ENCODE data around the gene CXCR1. TPM values are rescaled to one million over a fixed set of nuclear protein-coding genes. Genes with fewer than 3 reads are reported as not detected.

CXCR1 gene
- total RNA-seq = not detected in 2 replicates

GRCh38 chr2:218166791-218167190 lies at the start of gene CXCR1:
TSS of gene CXCR1 (minus strand) at chr2:218166962. CDS start at chr2:218165211, 1,751 bp downstream.

GRCh38 chr2:218125626-218126080 lies 41.1 kb downstream of the CXCR1 start, which contains the start of gene CXCR2:
TSS of gene CXCR2 (plus strand) at chr2:218126028. CDS start at chr2:218134802, 8,774 bp downstream.

Other genes with a start within 250 kb of the CXCR1 start
- 64.6 and 97.8 TPM in 2 replicates for gene TNS1, start 164.0 kb downstream of the CXCR1 start, total RNA-seq
- not detected in 2 replicates for gene RUFY4, start 97.7 kb downstream of the CXCR1 start, total RNA-seq
- gene CXCR2, start 40.9 kb downstream of the CXCR1 start, total RNA-seq = not detected in 2 replicates
- 300 and 448 TPM in 2 replicates for gene ARPC2, start 50.2 kb upstream of the CXCR1 start, total RNA-seq
- 0.12 TPM in 1 of 2 replicates, not detected in the other for gene GPBAR1, start 94.1 kb upstream of the CXCR1 start, total RNA-seq
- 160 and 195 TPM in 2 replicates for gene AAMP, start 103.2 kb upstream of the CXCR1 start, total RNA-seq
- gene PNKD, start 103.6 kb upstream of the CXCR1 start, total RNA-seq = 24.0 and 24.2 TPM in 2 replicates
- 144 and 215 TPM in 2 replicates for gene TMBIM1, start 125.5 kb upstream of the CXCR1 start, total RNA-seq
- gene CATIP, start 189.9 kb upstream of the CXCR1 start, total RNA-seq = not detected in 2 replicates
- gene SLC11A1, start 215.3 kb upstream of the CXCR1 start, total RNA-seq = 0.11 and 0.25 TPM in 2 replicates
- 36.7 and 46.0 TPM in 2 replicates for gene CTDSP1, start 232.9 kb upstream of the CXCR1 start, total RNA-seq

Measured in uterine smooth muscle cell (primary cell).